Measurements from ENCODE around the gene NKX6-2.

Gene NKX6-2

DNA sequence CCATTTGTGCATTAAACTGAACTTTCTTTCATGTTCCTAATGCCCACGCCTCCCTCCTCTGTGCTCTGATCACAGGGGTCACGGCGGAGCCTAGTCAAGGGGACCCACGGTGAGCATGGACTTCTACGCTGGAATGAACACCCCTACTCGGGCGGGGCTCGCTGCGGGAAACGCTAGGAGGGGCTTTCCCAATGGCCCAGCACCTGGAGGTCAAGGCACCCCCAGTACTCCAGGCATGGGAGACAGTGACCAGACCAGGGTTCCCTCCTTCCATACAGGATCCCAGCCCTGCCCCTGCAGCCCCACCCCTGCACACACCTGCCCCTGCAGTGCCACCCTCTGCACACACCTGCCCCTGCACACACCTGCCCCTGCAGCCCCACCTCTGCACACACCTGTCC lies 27.1 kb upstream of the NKX6-2 start:
- no peak for DNase-seq (ENCODE audit: low read depth in 2 of 2)

DNA sequence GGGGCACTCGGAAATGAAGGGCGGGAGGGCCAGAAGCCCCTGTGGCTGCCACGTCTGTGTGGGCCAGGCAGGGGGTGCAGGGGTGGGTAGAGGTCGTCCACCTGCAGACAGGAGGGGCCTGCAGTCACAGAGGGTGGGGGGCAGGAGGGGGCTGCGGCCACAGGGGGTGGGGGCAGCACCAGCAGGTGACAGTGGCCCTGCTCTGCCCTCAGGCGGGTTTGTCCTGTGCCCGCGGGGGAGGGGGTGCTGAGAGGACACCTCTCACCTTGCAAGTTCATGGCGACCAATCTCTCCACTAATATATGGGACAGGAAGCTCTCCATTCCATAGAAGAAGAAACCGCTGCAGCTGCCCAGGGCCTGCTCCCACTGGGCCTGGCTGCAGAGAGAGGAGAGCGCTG lies 26.6 kb upstream of the NKX6-2 start:
- DNase-seq (ENCODE audit: low read depth in 2 of 2): no peak

DNA sequence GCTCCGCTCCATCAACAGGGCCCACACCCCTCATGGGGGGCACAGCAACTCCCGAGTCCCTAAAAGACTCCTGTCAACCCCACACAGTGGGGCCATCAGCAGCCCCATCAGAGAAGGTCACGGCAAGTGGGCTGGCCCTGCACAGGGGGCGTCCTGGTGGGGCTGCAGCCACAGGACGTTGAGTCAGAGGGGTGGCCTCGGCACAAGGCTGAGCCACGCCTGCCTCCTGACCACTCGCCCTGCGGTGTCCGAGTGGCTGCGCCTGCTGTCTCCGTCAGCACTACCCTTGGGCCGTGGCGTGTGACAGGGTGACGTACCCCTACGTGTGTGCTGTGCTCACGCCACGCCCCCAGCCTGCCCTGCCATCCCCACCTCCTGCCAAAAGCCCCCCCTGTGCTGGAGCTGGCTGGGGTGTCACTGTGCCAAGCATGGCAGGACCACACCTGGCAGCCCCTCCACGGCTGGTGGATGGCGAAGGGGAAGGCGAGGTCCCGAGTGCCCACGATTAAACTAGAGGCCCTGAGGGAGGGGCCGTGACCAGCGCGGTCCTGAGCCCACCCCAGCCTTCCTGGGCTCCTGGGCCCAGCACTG lies 26.0 kb upstream of the NKX6-2 start:
- DNase-seq (ENCODE audit: low read depth in 2 of 2): no peak

DNA sequence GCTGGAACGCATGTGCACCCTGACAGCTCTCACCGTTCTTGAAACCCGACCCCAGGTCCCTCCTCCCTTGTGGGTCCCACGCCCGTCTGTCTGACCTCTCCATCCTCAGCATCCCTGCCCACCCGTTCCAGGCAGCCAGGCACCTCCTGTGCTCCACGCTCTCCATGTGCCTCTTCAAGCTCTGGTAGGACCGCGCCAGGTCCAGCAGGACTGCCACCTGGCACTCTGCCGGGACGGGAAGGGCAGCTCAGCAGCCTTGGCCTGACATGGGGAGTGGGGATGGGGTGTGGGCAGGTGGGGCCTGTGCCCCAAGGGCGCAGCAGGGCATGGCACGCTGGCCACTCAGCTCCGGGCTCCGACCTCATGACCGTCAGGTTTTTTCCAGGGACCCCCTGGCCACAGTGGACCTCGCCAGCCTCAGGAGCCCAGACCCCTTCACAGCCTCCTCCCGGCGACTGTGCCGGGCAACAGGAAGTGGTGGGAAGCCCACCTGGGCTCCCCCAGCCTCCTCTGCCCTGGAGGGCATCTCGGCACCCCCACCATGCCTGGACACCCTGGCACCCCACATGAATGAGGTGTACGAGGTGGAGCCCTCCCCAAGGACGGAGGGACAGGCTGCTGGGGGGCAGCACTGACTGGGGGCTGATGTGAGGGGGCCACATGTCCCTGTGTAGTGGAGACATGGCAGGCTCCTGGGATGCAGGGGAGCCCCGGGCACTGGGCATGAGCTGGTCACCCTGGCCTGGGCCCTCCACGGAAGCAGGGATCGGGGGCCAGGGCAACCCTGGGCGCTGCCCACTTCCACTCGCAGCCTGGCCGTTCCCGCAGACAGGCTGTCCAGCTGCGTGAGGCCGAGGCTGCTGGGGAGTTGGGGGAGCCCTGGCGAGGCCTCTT lies 25.1 kb upstream of the NKX6-2 start:
- DNase-seq (ENCODE audit: low read depth in 2 of 2): no peak

DNA sequence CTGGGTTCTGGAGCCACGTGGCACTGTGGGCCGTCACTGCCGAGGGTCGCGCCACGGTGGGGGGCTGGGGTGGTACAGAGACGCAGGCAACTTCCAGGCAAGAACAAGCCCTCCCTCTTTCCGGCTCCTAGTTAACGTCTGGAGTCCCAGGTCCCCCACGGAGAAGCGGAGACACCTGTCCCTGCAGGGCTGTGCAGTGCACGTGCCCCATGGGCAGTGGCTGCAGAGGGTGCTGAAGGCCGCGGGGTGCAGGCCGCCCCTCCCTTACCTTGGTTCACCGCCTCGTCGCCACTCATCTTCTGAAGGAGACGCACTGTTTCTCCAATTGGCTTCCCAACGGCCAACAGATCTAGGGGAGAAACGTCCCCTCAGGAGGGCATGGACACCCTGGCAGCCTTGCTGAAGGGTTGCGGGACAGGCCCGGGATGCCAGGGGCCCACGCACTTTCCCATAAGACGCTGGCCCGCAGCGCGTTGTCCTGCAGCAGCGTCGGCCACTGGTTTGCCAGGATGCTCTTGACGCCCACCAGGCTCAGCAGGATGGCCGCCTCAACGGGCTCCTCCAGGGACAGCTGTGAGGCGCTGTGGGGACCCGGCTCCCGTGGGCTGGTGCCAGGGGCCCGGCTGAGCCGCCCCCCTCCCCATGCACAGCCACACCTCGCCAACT lies 24.3 kb upstream of the NKX6-2 start:
- no peak for DNase-seq (ENCODE audit: low read depth in 2 of 2)

DNA sequence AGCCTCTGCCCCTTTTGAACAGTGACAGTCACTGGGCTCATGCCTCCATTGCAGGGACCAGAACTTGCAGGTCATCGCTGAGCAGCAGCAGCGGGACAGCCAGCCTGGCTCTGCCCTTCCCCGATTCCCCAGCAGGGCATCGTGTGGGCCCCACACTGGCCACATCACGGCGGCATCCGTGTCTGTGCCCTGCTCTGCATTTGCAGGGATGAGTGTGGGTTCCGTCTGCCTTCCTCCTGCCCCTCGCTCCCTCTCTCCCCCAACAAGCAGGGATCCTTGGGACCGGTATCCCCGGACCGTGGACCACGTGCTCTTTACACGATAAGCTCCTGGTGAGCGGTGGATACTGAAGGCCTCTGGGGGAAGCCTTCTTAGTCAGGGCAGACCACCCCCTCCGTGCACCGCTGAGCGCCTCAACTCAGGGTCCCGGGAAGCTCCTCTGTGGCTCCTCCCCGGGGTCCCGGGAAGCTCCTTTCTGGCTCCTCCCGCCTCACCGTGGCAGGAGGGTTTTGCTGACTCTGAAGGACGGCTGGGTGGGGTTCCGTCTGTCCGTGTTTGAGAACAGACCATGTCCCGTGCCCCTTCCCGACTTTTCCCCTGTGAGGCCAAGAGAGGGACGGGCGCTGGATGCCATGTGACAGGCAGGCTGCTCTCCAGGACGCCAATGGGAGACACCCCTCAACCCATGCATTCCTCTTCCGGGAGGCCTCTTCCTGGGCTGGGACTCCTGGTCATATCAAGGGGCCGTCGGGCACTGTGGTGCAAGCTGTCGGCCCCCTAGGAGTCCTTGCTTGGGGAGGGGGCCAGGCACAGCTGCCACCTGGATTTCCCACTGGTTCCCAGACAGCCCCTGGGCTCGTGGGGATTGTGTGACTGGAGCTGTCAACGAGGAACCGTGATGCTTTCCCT lies 23.5 kb upstream of the NKX6-2 start:
- no peak for DNase-seq (ENCODE audit: low read depth in 2 of 2)

DNA sequence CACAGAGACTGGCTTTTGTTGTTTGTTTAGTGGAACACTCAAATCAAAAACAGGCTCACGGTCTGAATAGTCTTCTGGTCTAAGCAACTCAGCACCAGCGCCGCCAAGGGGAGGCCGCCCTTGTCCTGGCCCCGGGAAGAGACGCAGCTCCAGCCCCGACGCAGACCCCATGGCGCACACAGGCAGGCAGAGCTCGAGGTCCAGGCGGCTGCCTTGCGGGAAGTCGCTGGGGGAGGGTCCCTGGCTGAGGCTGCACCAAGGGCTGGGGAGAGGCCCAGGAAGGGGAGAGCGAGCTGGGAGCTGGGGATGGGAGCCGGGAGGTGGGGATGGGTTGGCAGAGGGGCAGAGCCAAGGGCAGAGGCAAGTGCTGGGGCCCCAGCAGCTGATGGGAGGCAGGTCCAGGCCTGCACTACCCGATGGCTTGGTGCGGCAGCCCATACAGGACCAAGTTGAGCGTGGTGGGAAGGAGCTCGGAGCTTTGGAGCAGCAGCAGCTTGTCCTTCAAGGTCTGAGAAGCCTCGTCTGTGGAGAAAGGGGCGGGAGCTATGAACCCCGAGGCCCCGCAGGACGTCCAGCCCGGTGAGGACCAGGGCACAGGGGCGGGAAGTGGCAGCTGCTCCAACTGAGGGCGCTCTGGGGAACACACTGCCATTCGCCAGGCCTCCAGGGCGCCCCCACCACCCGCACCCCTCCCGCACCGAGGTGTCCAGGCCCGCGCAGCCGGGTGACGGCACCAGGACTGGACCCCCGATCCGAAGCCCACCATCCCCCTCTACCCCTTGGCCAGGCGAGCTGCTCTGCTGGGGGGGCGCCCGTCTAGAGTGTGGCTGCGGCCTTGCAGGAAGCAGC lies 22.7 kb upstream of the NKX6-2 start:
- DNase-seq (ENCODE audit: low read depth in 2 of 2): no peak

DNA sequence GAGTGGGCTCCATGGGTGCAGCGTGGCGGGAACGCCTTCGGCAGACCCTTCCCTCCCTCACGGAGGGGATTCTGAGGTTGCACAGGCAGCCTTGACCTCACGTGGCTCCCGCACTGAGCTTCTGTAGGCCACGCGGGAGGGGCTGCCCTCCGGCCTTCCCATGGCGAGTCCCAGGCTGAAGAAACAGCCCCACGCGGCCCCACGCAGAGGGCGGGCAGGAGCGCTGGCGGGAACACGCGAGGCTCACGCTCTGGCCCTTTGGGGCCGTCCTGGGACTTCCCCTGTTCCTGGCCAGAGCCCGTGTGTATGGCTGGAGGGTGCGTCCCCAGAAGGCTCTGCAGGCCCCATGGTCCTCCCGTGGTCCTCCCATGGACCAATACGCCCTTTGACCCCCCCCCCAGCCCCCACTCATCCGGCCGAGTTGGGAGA lies 21.7 kb upstream of the NKX6-2 start:
- no peak for DNase-seq (ENCODE audit: low read depth in 2 of 2)

DNA sequence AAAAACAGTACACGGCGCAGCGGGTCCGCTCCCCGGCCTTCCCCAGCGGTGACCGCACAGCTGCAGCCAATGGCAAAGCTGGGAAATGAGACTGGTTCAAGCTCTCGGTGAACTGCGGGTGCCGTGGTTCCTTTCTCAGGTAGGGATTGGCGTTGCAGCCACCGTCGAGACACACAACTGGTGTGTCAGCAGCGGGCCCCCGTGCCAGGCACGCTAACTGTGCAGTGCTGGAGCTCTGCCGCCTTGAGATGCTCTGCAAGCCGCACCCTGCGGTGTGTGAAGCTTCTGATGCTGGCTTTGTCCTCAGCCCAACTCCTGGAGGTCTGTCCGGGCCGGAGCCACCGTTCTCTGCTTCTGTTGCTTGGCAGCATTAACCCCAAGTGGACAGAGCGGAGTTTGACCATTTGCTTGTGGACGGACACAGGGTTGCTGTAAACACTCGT lies 20.6 kb upstream of the NKX6-2 start:
- DNase-seq (ENCODE audit: low read depth in 2 of 2): no peak

DNA sequence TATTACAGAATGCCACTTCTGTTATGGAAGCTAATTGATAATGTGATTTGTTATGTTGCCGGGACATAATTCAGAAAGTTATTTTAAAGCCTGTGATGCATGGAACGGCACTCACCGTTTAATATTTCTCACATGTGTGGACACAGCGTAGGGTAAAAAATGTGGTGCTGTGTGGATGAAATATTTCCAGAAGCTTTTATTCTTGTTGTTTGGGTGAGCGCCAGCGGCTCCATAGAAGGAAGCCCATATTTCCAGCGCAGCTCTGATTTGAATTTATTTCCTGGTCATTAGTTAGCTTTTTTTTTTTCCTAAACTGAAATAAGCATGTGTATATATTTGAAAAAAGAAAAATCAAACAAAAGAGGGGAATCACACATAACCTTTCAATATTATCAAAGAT lies 20.2 kb upstream of the NKX6-2 start:
- DNase-seq (ENCODE audit: low read depth in 2 of 2): no peak

DNA sequence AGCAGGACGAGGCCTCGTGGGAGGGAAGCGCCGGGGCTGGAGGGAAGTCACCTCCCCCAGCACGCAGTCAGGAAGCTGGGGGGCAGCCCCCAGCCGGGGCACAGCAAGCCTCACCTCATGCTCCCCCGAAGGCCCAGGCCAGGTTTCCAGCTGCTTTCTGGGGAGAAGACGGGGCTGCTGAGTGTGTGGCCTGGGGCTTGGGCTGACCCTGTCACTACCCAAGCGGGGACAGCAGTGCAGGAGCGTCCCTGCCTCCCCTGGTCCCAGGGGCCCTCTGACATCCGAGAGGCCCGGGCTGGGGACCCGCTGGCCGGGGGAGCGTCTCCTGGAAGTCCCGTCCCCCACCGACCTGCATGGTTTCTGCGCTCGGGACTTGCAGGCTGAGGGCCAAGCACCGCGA lies 19.7 kb upstream of the NKX6-2 start:
- DNase-seq (ENCODE audit: low read depth in 2 of 2): no peak

DNA sequence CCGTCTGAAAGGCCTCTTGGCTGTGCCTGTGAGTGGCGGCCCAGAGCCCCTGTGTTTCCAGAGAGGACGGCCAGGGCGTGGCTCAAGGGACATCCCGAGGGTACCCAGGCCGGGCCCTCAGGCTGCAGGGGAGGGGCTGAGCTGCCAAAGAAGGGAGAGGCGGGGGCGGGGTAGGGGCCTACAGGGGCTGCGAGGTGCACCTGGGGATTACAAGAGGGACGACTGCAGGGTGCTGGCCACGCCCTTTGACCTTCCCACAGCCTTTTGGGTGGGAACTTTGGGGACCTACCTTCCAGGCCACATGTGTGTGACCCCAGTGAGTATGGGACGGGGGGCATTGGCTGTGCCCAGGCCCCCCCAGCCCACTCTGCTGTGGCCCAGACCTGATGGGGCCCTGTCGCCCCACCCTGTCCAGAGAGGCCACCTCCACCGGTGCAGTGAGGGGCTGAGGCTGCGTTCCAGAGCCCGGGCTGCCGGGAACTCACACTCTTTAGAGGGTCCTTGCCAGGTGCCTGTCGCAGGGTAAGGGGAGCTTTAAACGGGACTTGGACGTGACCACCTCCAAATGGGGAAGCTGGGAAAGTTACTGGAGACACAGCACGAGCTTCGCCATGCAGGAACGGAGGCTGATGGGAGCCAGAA lies 19.0 kb upstream of the NKX6-2 start:
- DNase-seq (ENCODE audit: low read depth in 2 of 2): no peak

DNA sequence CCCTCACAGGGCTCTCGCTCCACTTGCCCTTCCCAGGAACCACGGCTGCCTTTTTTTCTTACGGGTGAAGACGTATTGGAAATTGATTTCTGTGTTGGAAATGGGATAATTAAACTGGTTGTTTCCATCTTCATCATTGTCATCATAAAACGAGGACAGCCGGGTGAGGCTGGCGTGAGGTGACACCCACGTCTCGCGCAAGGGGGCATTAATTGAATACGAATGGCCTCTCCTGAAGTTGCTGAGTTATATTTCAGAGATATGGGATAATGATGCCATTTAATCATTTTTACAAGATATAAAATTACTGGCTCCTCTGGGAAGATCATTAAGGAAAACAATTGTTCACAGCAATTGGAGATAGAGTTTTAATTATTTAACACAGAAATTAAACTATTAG lies 18.3 kb upstream of the NKX6-2 start:
- DNase-seq (ENCODE audit: low read depth in 2 of 2): no peak

DNA sequence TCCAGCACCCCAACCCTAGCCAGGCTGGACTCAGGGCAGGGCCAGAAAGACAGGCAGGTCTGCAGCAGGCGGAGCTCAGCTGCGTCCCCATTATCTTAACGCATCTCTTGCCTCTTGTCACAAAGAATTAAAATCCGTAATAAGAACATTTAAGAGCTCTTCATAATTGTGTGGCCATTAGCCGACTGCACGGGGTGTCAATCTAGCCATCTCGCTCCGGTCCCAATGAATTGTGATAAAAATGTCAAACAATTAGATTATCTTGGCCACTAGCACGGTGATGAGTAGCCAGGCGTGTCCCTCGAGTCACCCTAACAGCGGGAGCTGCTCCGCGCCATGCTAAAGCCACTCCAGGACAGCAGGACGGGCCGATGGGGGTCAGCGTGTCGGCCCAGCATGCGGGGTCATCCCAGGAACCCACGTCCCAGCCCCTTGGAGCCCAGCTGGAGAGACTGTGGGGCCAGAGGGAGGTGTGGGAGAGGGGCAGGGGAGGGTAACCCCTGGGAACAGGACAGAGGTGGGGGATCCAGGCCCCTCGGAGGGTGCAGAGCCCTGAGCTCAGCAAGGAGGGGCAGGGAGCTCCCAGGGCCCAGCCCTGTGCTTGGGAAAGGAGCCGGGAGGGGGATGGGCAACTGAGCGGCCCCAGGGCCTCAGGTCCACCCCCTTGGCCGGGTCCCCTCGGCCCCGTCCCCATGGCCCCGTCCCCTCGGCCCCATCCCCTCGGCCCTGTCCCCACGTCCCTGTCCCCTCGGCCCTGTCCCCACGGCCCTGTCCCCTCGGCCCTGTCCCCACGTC lies 17.7 kb upstream of the NKX6-2 start:
- DNase-seq (ENCODE audit: low read depth in 2 of 2): no peak

DNA sequence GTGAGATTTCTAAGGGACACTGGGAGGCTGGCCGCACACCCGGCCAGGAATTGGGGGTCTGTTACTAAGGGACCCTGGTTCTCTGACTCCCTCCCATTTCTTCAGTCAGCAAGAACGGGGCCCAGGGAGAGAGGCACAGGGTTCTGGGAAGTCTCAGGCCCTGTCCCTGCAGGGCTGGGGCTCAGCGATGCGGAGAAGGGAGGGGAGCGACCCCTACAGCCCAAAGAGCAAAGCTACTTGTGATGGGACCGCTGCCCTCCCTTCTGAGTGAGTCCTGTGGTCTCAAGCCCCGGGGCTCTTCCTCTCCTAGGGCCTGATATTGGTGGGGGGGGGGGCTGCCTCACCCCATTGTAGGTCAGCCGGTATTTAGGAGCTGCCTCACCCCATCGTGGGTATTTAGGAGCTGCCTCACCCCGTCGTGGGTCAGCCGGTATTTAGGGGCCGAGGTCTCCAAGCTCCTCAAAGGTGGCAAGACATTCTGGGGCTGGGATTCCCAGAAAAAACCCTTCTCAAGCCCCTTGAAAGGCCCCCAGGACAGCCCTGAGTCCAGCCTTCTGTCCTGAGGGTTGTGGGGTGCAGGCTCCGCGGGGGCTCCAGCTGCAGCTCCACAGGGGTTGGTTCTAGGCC lies 16.9 kb upstream of the NKX6-2 start:
- no peak for DNase-seq (ENCODE audit: low read depth in 2 of 2)

DNA sequence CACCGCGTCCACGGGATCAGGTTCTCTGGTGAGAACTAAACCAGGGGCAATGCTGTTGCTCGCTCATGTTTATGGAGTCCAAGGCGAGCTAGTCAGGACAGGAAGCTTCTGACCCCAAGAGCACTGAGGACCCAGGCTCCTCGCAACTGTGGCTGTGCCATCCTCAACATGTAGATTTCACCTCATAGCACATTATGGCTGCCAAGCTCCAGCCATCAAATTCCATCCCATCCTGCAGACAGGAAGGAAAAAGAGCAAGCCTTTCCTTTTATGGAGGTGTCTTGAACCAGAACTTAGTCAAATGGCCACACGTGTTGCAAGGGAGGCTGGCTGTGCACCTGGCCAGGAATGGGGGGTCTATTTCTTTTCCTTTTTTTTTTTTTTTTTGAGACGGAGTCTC lies 16.1 kb upstream of the NKX6-2 start:
- DNase-seq (ENCODE audit: low read depth in 2 of 2): no peak

DNA sequence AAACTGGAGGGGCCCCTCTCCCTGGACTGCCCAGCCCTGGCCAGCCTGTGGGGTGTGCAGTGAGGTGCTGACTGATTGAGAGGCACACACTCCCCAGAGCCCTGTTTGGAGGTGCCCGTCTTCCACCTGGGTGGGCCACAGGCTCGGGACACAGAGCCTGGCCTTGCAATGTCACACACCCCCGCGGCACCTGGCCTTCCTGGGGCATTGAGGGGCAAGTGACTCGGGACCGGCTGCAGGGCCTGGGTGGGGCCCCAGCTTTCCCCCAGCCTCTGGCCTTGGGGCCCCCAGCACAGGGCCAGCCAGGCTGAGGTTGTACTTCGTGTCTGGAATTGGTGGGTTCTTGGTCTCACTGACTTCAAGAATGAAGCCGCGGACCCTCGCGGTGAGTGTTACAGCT lies 13.9 kb upstream of the NKX6-2 start:
- DNase-seq (ENCODE audit: low read depth in 2 of 2): no peak

DNA sequence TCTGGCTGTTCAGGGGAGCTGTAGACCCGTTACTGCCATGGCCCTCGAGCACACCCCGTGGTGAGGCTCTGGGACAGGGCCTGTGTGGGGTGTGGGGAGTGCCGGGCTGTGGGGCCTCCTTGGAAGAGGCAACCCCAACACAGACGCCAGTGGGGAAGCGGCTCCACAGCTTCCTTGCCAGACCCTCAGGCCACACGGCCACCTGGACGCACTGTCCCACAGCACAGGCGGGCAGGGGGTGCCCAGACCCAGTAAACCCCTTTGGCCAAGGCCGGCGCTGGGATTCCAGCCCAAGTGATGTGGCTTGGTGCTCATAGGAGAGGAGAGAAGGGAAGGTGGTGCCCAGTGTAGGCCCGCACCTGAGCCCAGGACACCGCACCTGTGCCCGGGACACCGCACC lies 12.9 kb upstream of the NKX6-2 start:
- no peak for DNase-seq (ENCODE audit: low read depth in 2 of 2)

DNA sequence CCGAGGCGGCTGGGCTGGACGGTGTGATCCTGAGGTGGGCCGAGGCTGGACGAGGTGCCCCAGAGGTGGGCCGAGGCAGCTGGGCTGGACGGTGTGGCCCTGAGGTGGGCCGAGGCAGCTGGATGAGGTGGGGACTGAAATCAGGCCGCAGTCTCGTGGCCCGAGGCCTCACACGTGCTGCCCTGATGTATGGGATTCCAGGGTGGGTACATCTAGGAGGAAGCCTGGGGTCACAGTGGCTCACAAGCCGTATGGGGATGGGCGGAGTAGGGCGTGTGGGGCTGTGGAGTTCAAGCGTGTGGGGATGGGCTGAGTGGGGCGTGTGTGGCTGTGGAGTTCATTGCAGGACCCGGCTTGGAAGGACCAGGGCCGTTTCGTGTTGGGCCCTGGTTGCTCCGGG lies 12.5 kb upstream of the NKX6-2 start:
- DNase-seq (ENCODE audit: low read depth in 2 of 2): no peak

Measured in stimulated activated CD4-positive, alpha-beta T cell treated with anti-CD3 and anti-CD28 coated beads, Interleukin-4, amount 100 ng/mL, for 48 hours (primary cell).